ENCODE results near the gene OTUD1. TPM values are rescaled to one million over a fixed set of nuclear protein-coding genes. Genes with fewer than 3 reads are reported as not detected.

The OTUD1 gene
- polyA plus RNA-seq, 3 donors = 18.8 to 81.0 (median 24.5) TPM

GRCh38 chr10:23445591-23445990, 6.7 kb downstream of the OTUD1 start:
- Mint-ChIP-seq H3K4me1 (peaks cover 59% of the 10 kb centered on the region), H3K27me3 (ENCODE audit: low read depth in 3 of 3) (peaks cover 0 to 8% (median 0%) of the 10 kb centered on the region in 3 donors), H3K4me3 (no peak overlapping the region), H3K27ac (no peak overlapping the region), H3K36me3 (peaks cover 39 to 50% of the 10 kb centered on the region in 2 donors), H3K9me3 (peaks cover 0 to under 1% (median 0%) of the 10 kb centered on the region in 7 donors)
- peaks cover 11 to 16% of the 10 kb centered on the region in 2 donors for H3K36me3 ChIP-seq (replicated peaks in 1 of 2; ENCODE audit: control insufficient read depth in 1 of 2, insufficient read depth in 2 of 2, low read length in 2 of 2)
- H3K4me3 ChIP-seq (replicated peaks in 1 of 3; ENCODE audit: low read depth in 2 of 3, low read length in 3 of 3) = no peak overlapping the region
- no peak overlapping the region for H3K27ac ChIP-seq (ENCODE audit: low read depth in 1 of 2, low read length in 2 of 2)
- TF ChIP-seq CTCF (IDR thresholded peaks at IDR 0.05) = no peak
- H3K9ac ChIP-seq (ENCODE audit: insufficient read depth, low read length, poor library complexity, severe bottlenecking) = no peak overlapping the region
- 96% methylated on average over 5 of the region's 5 CpGs for WGBS (ENCODE audit: insufficient coverage)
- DNase-seq = no peak
- no peak overlapping the region for H2AFZ ChIP-seq (ENCODE audit: insufficient read depth, low read depth, low read length, poor library complexity, severe bottlenecking)
- H3K9me3 ChIP-seq (replicated peaks in 1 of 2; ENCODE audit: control insufficient read depth in 1 of 2, insufficient read depth in 1 of 2, low read length in 2 of 2) = no peaks in the 10 kb centered on the region
- H3K79me2 ChIP-seq (ENCODE audit: insufficient read depth, low read length) = peaks cover 25% of the 10 kb centered on the region
- H4K20me1 ChIP-seq (ENCODE audit: insufficient read depth, low read length) = peaks cover 64% of the 10 kb centered on the region
- peaks cover 38 to 56% of the 10 kb centered on the region in 2 donors for H3K4me1 ChIP-seq (ENCODE audit: control insufficient read depth in 1 of 2, insufficient read depth in 2 of 2, low read length in 2 of 2)
- H3K4me2 ChIP-seq (replicated peaks; ENCODE audit: extremely low read depth, low read length, poor library complexity, severe bottlenecking) = no peak overlapping the region
- H3K27me3 ChIP-seq (ENCODE audit: control insufficient read depth in 2 of 2, insufficient read depth in 2 of 2, low read length in 2 of 2) = no peaks in the 10 kb centered on the region
- intact Hi-C loops (cut with micrococcal nuclease) = loop anchor here in 1 of 2 donors (10.0 kb wide), 2 partner anchors 69 to 1911 kb away; partner anchors contain the start of gene MLLT10

- no peak overlapping the region for H3K4me3 Mint-ChIP-seq
These were observed 9.4 kb downstream of the OTUD1 start for GRCh38 chr10:23448323-23448722.

More at GRCh38 chr10:23448323-23448722, 9.4 kb downstream of the OTUD1 start:
- H3K9ac ChIP-seq (ENCODE audit: insufficient read depth, low read length, poor library complexity, severe bottlenecking) = no peak overlapping the region
- H4K20me1 ChIP-seq (ENCODE audit: insufficient read depth, low read length) = peaks cover 37% of the 10 kb centered on the region
- no CpG with 5 or more reads among the region's 2 CpGs for WGBS (ENCODE audit: insufficient coverage)
- H3K79me2 ChIP-seq (ENCODE audit: insufficient read depth, low read length) = peaks cover 6% of the 10 kb centered on the region
- Mint-ChIP-seq H3K27me3 (ENCODE audit: low read depth in 3 of 3) (peaks cover 0 to 7% (median 0%) of the 10 kb centered on the region in 3 donors), H3K27ac (peak overlapping the region; percentile 74 to 95 (median 93)), H3K4me1 (peaks cover 50% of the 10 kb centered on the region), H3K9me3 (peaks cover 0 to 3% (median 0%) of the 10 kb centered on the region in 7 donors), H3K36me3 (peaks cover 24 to 29% of the 10 kb centered on the region in 2 donors)
- H3K9me3 ChIP-seq (replicated peaks in 1 of 2; ENCODE audit: control insufficient read depth in 1 of 2, insufficient read depth in 1 of 2, low read length in 2 of 2) = no peaks in the 10 kb centered on the region
- no peak overlapping the region for H2AFZ ChIP-seq (ENCODE audit: insufficient read depth, low read depth, low read length, poor library complexity, severe bottlenecking)
- H3K4me3 ChIP-seq (replicated peaks in 1 of 3; ENCODE audit: low read depth in 2 of 3, low read length in 3 of 3) = no peak overlapping the region
- peak overlapping the region; percentile 32 for H3K4me2 ChIP-seq (replicated peaks; ENCODE audit: extremely low read depth, low read length, poor library complexity, severe bottlenecking)
- no peaks in the 10 kb centered on the region for H3K27me3 ChIP-seq (ENCODE audit: control insufficient read depth in 2 of 2, insufficient read depth in 2 of 2, low read length in 2 of 2)
- TF ChIP-seq CTCF (IDR thresholded peaks at IDR 0.05) = no peak
- peak overlapping the region in 1 of 2 donors; percentile 74 for H3K27ac ChIP-seq (ENCODE audit: low read depth in 1 of 2, low read length in 2 of 2)
- no peak for DNase-seq
- intact Hi-C loops (cut with micrococcal nuclease) = loop anchor here in 1 of 2 donors (10.0 kb wide), 2 partner anchors 66 to 1914 kb away; partner anchors contain the start of gene MLLT10
- H3K36me3 ChIP-seq (replicated peaks in 1 of 2; ENCODE audit: control insufficient read depth in 1 of 2, insufficient read depth in 2 of 2, low read length in 2 of 2) = peaks cover 9 to 11% of the 10 kb centered on the region in 2 donors
- H3K4me1 ChIP-seq (ENCODE audit: control insufficient read depth in 1 of 2, insufficient read depth in 2 of 2, low read length in 2 of 2) = peaks cover 43 to 50% of the 10 kb centered on the region in 2 donors
